ACHN (cell line): ENCODE results near the gene ST7.
A peak's percentile ranks its signal among the peaks of the same experiment; 100 is the strongest.

Source experiments
- DNase-seq: peaks from one replicate; pipeline ENCODE4 v3.0.0-alpha.2; 2015
- in situ Hi-C: cut with HindIII; loops from 2 replicates; pipeline ENCODE4 v1.10.0; 2017; ENCODE audit warnings: low sequenced_read_pairs, low pct_ligation_motif_present, low pct_unique_long_range_greater_than_20kb

ST7 gene

DNA sequence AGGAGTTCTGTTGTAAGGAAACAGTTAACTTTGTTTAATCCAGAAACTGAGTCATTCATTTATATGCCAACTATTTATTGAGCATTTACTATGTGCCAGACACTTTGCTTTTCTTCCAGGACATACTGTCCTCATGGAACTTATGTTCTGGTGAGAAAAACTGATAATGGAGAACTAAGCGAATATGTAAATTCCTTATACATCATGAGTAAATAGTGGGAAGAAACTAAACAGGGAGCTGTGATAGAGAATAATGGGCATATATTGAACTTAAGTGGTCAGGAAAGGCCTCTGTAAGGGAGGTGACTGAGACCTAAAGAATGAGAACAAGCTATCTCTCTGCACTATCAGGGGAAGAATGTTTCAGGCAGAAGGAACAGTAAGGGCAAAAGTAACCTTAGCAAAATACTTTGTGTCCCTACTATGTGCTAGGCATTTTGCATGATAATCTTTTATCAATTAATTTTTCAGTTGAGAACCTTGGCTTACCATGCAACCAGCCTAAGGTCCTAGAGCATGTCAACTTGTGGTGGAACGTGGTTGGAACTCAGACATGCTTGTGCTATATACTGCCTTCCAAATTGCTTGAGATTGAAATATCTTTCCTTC, 45.4 kb downstream of the ST7 start:
- in situ Hi-C loops: no loop called here

DNA sequence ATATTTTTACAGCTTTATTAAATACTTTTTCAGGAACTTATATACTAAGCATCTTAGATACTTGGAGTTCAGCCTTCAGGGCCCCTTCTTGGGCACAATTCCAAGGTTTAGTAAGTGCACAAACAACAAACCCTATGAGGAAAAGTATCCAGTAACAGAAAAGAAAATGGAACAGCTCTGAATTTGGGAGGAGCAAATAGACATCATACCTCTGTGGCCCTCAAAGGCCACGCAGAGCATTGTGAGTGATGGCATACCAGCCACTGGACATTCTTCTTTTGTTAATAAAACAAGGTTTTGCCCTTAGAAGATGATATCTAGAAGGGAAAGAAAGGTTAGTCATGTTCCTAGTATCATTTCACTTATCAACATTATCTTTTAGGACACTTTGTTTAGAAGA, 46.0 kb downstream of the ST7 start:
- no peak for DNase-seq
- in situ Hi-C loops: no loop called here

More for the DNA sequence above, 45.4 kb downstream of the ST7 start:
- no peak for DNase-seq

DNA sequence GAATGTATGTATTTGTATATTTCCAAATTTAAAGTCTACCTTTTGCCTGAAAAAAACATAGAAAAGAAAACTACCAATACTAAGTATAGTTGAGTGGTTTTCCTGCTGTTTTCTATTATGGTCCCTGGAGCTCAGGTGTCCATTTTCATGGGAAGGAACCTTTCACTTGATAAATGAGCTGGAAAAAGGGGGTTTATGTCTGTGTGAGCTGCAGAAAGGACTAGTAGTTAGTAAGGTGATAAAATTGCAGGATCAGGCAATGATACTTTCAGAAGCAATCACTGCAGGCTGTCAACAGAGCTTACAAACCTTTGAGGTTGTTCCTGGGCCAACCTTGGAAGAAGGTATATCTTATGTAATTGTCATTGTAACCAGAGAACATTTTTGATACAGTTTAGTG, 48.0 kb downstream of the ST7 start:
- DNase-seq: no peak
- in situ Hi-C loops: no loop called here

DNA sequence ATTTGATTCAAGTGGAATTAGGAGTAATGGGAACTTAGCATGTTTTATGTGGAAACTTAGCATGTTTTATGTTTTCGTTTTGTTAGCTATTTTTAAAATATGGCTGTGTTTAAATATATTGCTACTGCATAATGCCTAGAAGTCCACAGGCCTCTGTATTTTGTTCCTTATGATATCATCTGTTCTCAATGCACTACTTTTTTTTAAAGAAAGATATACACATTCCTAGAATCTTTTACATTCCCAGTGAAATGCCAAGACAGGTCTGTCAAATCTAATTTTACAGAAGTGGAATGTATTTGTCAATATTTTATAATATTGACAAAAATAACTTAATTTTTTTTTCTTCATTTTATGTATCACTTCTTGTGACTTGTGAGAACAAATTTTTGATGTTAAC, 51.6 kb downstream of the ST7 start:
- DNase-seq: peak; percentile 48
- in situ Hi-C loops: no loop called here

DNA sequence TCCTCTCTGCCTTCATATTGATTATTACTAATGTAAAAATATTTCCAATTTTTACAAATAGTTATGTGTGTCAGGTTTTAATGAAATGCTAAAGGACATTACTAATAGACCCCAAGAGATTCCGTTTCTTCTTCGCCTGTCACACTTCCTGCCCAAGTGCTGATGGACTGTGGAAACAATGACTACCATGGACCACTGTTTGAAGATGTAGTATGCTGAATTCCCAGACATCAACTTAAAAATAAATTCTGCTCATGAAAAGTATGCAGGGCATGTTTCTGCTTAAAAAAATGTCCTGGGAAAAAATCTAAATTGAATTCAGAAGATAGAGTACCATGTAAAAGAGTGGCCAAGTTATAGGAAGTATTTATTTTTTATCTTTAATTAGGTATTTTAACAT, 52.1 kb downstream of the ST7 start:
- DNase-seq: no peak
- in situ Hi-C loops: no loop called here

DNA sequence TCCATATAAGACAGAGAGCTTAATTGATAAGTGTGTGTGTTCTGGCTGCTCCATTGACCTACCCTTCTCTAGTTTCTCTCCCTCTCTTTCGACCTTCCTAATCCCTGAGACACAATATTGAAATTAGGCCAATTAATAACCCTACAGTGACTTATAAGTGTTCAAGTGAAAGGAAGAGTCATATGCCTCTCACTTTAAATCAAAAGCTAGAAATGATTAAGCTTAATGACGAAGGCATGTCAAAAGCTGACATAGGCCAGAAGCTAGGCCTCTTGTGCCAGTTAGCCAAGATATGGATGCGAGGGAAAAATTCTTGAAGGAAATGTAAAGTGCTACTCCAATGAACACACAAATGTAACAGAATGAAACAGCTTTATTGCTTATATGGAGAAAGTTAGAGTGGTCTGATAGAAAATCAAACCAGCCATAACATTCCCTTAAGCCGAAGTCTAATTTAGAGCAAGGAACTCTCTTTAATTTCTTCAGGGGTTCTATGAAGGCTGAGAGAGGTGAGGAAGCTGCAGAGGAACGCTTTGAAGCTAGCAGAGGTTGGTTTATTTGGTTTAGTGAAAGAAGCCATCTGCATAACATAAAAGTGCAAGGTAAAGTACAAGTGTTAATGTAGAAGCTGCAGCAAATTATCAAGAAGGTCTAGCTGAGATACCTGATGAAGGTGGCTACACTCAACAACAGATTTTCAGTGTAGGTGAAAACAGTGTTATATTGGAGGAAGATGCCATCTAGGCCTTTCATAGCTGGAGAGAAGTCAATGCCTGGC, 53.8 kb downstream of the ST7 start:
- in situ Hi-C loops: no loop called here
- no peak for DNase-seq

DNA sequence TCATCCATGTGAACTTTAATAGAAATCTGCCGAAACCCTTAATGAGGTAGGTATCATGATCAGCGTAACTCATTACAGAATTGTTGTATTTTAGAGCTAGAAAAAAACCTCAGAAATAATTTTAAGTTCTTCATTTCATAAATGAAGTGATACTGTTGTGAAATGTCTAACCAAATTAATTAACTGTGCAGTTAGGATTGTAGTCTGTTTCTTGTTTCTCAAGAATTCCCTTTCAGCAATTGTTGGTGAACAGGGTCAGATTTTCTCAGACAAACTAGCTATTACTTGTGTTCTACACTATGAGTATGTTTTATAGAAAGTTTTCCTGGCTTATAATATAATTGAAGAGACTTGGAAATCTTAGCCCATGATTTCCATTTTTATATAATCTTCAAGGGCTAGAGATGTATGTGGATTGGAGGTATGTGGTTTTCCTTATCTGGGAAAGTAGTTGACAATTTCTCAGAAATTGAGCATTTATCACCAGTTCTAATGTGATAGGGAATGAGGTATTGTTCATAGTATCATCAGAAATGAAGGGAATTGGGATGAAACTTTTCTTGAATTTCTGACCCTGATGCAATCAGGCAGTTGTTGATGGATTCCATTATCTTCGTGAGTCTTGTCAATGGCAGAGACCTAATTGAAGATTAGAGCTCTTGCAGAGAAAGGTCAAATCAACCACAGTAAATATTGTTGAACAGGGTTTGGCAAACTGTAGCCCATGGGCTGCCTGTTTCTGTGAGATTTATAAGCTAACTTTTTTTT, 55.0 kb downstream of the ST7 start:
- no peak for DNase-seq

DNA sequence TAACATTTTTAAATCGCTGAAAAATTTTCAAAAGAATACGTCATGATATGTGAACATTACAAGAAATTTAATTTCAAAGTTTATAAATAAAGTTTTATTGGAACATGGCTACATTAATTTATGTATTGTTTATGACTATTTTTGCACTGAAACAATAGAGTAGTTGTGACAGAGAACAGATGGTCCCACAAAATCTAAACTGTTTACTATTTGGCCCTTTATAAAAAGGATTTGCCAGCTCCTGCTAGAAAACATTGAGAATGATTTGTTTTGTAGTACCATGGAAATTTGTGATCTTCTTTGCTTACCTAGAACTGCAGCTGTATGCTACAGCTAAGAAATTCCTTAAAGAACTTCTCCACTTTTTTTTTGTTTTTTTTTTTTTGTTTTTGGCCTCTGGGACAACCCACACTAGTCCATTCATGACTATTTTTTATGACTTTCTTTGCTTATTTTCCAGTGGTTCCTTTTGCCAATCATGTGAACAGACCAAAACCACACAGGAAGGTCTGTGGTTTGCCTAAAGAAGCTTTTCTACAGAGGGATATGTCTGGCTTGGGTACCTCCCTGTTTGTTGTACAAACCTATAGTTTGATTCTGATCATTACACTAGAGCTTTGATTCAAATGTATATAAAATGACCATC, 55.7 kb downstream of the ST7 start:
- DNase-seq: peak; percentile 34
- in situ Hi-C loops: no loop called here

More for the DNA sequence above, 55.0 kb downstream of the ST7 start:
- in situ Hi-C loops: no loop called here

DNA sequence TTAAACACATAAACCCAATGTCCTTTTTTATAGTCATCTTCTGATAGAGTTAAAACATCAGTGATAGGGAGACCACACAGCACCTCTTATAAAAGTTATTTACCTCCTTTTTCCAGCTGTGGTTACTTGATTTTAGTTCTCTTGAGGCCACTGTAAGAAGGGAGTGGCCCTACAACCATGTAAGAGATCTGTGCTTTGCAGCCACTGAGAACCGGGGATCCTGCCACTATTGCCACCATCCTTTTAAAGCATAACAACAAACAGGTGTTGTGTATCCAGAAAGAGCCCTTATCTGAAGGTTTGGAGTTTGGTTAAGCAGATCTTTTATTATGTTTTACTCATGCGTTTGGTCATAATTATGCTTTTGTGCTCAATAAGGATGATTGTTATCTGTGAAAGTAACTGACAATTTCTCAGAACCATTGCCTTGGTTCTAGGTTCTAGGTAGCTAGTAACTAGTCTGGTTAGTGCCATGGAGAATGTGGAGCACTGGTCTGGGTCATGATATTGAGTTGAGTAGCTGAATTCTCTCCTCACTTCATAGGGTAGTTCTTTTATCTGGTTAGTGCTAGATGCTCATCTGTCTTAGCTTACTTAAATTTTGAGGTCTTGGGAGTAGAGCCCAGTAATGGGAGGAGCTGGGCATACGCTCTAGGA, 56.5 kb downstream of the ST7 start:
- no peak for DNase-seq
- in situ Hi-C loops: no loop called here

DNA sequence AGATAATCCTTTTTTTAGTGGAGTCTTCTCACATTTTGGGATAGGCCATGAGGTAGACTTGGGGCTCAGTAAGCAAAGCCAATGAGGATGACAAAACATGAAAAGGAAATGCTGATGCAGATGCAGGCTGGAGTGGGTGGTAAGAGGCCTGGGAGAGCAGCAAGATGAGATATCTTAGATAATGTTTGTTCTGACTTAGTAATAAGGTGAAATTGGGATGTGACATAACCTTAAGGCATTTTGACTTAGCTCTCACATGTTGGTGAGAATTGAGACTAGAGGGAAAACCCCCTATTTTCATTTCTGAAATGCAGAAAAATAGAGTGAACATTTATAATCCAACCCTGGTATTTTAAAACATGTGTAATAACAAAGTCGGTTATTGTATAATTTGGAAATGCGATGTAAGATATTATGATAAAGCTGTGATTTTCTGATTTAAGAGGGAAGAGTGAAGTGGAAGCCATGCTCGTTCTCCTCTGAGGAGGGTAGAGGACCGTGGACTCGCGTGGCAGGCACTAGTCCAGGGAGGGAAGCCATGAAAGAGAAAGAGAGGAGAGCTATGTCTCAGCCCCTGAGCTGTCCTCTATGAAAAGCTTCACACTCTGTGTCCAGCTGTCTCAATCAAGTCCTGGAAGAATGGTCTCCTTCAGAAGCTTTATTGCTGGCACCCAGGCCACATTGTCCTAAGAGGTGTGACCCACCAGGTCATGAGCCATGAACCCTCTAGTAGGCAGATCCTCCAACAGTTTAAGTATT, 57.3 kb downstream of the ST7 start:
- no peak for DNase-seq
- in situ Hi-C loops: no loop called here

DNA sequence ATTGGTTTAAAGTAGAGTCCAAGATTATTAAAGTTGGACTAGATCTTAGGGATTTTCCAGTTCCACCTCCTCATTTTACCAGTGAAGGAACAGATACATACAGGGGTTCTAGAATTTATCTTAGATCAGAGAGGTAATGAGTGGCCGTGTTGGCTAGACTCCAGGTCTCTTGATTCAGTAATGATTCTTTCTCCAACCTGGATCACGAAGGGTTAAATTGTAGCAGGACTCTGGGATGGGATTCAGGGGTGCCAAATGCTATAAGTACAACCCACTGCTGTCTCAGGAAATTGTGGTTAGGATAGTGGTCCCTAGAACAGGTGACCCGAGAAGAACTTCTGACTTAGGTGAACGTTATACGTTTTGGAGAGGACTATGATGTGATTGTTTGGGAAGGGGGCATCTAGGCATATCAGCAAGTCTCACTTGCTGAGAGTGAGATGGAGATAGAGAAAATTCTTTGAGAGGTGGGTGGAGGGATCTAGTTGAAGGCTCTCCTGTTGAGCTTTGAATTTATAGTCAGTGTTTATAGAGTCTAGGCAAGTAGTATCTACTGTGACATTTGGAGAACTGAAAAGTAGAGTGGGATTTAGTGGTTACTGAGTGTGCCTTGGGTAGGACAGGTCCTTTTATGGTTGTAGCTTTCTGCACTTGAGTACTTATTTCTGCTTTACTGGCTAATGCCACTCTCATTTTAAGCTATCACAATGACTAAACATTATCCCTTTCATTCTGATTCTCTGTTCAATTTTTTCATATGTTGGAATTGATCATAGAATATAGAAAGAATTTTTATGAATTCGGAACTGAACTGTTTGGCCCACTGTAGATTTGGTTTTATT, 58.3 kb downstream of the ST7 start:
- no peak for DNase-seq
- in situ Hi-C loops: no loop called here

DNA sequence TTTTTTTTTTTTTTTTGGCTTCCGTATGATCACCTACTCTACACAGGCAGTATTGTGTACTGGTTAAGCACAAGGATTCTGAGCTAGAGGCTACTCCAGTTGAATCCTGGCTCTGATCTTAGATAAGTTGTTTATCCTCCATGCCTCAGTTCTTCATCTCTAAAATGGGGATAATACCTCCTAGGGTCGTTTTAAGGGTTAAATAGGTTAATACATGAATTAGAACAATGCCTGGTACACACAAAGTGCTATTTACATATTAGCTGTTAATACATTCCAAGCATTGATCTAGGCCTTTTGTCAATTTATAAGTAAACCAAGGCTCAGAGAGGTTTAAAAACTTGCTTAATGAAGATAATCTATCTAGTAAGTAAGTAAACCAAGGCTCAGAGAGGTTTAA, 59.0 kb downstream of the ST7 start:
- in situ Hi-C loops: no loop called here
- DNase-seq: no peak

DNA sequence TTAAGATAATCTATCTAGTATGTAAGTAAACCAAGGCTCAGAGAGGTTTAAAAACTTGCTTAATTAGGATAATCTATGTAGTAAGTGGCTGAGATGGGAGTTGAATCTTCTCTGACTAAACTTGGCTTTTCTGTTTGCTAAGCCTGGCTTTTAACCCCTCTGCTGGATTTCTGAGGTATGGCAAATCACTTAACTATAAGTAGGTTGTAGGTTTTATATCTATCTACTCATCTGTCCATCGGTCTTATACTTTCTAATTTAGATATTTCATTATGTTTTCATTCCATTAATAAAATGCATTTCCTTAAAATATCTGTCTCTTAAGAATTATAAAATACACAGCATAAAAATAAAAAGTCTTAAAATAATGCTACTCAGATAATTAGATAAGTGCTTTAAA, 59.4 kb downstream of the ST7 start:
- in situ Hi-C loops: no loop called here
- peak; percentile 72 for DNase-seq

DNA sequence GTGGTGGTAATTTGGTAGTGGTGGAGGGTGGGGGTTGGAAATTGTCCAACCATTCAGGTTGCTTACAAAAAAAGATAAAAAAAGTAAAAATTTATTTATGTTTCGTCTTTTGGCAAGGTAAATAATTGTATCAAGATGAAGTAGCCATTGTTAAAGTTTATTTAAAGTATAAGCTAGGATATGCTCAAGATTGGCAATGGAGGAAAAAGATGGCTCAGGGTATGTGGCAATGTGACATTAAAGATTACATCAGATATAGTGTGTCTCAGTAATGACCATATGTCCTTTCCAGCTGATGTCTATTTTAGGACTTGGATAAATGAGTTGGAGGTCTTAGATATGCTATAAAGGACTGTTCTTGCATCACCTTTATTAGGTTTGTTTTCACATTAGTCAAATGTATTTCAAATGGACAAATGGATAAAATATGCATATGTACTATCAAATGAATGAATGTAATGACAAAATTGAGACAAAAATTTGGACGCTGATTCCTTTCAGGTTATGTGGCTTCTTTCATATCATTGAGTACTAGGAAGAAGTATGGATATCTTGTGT, 60.9 kb downstream of the ST7 start:
- in situ Hi-C loops: no loop called here
- DNase-seq: no peak

DNA sequence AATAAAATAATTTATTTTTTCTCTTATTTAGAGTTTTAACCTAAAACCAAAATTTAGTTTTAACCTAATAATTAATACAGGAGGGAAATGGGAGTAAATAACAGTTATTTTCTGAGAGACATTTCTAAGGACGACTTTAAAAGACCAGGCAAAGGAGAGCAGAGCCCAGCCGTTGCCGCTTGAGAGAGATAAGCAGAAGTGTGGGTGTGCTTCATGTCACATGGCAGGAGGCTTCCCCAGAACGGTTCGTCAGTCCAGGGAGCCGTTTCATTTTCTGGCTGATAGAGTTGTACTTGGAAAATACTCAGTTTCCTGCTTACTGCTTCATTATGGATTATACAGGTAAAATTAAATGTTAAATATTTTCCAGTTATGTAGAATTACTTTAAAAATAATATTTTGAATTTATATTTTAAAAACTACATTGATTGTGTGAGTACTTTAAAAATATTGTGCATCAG, 61.4 kb downstream of the ST7 start:
- in situ Hi-C loops: no loop called here
- DNase-seq: peak; percentile 68

DNA sequence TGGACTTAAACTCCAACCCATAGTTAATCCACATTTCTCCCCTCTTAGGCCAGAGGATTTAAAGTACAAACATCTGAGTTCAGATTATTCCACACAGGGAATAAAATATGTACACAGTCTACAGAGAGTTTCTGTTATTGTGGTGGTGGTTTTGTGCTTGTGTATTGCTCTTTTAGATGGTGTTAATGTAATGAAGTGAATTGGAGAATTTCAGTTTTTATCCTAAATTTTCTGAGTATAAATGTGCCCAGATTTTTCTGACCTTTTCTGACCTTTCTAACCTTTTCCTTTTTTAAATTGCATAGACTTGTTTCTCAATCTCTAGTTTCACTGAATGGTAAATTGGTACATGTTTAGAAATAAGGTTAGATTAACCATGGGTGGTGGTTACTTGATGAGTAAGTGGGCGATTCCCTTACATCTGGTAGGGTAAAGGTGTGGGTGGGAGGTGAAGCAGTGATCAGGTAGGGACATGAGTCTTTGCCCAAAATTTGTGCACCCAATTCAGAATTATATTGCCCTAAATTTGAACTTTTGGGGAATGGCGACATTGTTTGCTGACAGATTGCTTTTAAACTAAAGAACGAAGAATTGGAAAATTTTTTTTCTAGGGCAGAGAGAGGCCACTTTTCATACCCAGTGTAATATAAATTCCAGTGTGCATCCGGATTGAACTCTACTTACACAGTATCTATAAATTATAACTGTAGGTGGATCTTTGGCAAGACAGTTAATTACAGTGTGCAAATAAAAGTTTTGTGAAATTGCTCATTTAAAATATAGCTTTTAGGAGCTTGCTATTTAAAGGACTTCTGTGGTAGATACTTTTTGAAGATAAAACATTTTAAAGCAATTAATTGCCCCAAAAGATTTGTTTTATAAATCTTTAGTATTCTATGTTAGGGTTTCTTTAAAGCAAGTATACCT, 62.2 kb downstream of the ST7 start:
- in situ Hi-C loops: no loop called here
- DNase-seq: no peak
